Heart left ventricle (tissue), 16 donors: ENCODE data around the gene CERS3. TPM values are rescaled to one million over a fixed set of nuclear protein-coding genes. Genes with fewer than 3 reads are reported as not detected.

Experiments
- ATAC-seq, 4 donors: fragments of 200-7000 bp; cut with Tn5 transposase; one replicate each; pipeline ENCODE4 v1.9.1; 2020 to 2022; ENCODE audit warnings: moderate library complexity in 4 of 4, mild to moderate bottlenecking in 3 of 4, moderate number of reproducible peaks in 1 of 4
- DNase-seq, 5 donors: peaks; one replicate each; pipeline ENCODE4 v3.0.0-alpha.2; 2020
- H3K27ac ChIP-seq, 12 donors: fragments of 200-600 bp; sonication (generic) in 4 of 12; one replicate each; pipeline versions ENCODE4 v1.5.0 to v1.8.0; 2016 to 2022; ENCODE audit warnings: mild to moderate bottlenecking in 2 of 12
- H3K27me3 ChIP-seq, 9 donors: fragments of 200-600 bp; sonication (generic) in 2 of 9; one replicate each; pipeline versions ENCODE4 v1.5.1 to v1.8.0; 2016 to 2022; ENCODE audit warnings: mild to moderate bottlenecking in 3 of 9
- H3K36me3 ChIP-seq, 9 donors: fragments of 200-600 bp; sonication (generic) in 2 of 9; one replicate each; pipeline versions ENCODE4 v1.5.0 to v1.8.0; 2018 to 2022; ENCODE audit warnings: mild to moderate bottlenecking in 2 of 9
- H3K4me1 ChIP-seq, 12 donors: fragments of 200-600 bp; sonication (generic) in 4 of 12; one replicate each; pipeline versions ENCODE4 v1.5.0 to v1.8.0; 2016 to 2022; ENCODE audit warnings: mild to moderate bottlenecking in 3 of 12
- H3K4me3 ChIP-seq, 12 donors: fragments of 200-600 bp; sonication (generic) in 4 of 12; one replicate each; pipeline versions ENCODE4 v1.5.0 to v1.8.0; 2017 to 2022; ENCODE audit warnings: mild to moderate bottlenecking in 9 of 12, moderate library complexity in 4 of 12
- H3K9me3 ChIP-seq, 12 donors: fragments of 200-600 bp; sonication (generic) in 4 of 12; one replicate each; pipeline versions ENCODE4 v1.5.0 to v1.8.0; 2016 to 2022; ENCODE audit warnings: mild to moderate bottlenecking in 1 of 12
- POLR2A ChIP-seq, 2 donors: fragments of 450-650 bp; IDR thresholded peaks; one replicate each; pipeline ENCODE4 v1.6.1; 2017; ENCODE audit warnings: antibody characterized with exemption in 2 of 2, mild to moderate bottlenecking in 2 of 2, moderate library complexity in 2 of 2
- WGBS, 4 donors: extraction: QIAGEN DNeasy Blood & Tissue Kit in 2 of 4; methylation state at CpG; one replicate each; pipeline versions ENCODE4 v1.1.5 to v1.1.7; 2013 to 2018; 5-methylcytosine and 5-hydroxymethylcytosine counted together
- intact Hi-C, 10 donors: fragments of 100-400 bp; cut with DNase I; formaldehyde crosslinking; loops; one replicate each; pipeline versions ENCODE4 v1.11.1 to v1.14.2; 2022
- polyA plus RNA-seq, 2 donors: library from polyadenylated mRNA; stranded (reverse); fragments of 200-250 nt; gene quantifications; one replicate each; pipeline ENCODE4 v1.2.3, GENCODE V29; 2013
- total RNA-seq, 9 donors: library from RNA; depleted of rRNA in 2 of 9; stranded (reverse); fragments of >200 nt in 2 of 9; fragmentation: NEBNext Ultra II Directional in 3 of 9; extraction: Animal tissue kit (Norgen Biotek cat#: 25700) in 3 of 9; gene quantifications; one replicate each; pipeline versions ENCODE4 v1.1.0 to v1.2.4, GENCODE V29; 2016 to 2023
- TF ChIP-seq, protein P1 (sequence below), 12 donors: fragments of 200-600 bp; sonication (generic) in 4 of 12; IDR thresholded peaks; one replicate each; pipeline versions ENCODE4 v1.5.0 to v1.8.0; 2018 to 2022; ENCODE audit warnings: antibody characterized with exemption in 12 of 12, mild to moderate bottlenecking in 5 of 12
- donor health status: ischemic (EF 13 %, LVEDD 7.1; RV severe dilation, severe dysfunction).
- donor health status: healthy with polysubstance abuse.
- donor health status: DM: no; HTN: yes; CAD: no.
- donor health status: DM: no; HTN: no; CAD: no.
- donor health status: ischemic (EF 25% LVEDD 6.9; RV normal size, moderate dysfunction).
- donor health status: ischemic (EF 25% LVEDD 5.7; RV mildly dilated, moderate dysfunction).
- donor health status: healthy.
- donor health status: DM: yes; HTN: yes; CAD: no.
- donor health status: ischemic (EF 35%, LVEDD 5.7; RV mildly dilated, moderate dysfunction).
- donor health status: nonischemic (EF 11% LVEDD 7.7; RV severe dilation, severe dysfunction).
- donor health status: DM: yes; HTN: yes; CAD: no.
- donor health status: PGD.
- donor health status: ischemic (EF 29% LVEDD 5.4; RV normal size, mild dysfunction).
- donor health status: nonischemic (EF 23%, LVEDD 6.1; RV moderate dilation, normal function).

Gene CERS3
- total and polyA plus RNA-seq, 11 donors, result not detected

DNA sequence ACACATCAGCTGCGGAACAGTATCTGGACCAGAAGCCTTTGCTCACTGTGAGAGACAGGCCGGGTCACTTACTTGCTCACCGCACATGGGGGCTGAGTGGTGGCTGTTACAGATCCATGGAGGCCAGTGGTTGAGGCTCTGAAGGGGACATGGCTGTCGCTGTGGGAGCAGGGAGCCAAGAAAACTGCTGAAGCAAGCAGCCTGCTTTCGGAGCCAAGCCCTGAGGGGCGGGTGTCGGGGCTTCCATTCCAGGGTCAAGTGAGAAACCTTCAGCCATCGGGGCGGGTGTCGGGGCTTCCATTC lies 144.7 kb downstream of the CERS3 start:
- TF ChIP-seq, protein P1, sequence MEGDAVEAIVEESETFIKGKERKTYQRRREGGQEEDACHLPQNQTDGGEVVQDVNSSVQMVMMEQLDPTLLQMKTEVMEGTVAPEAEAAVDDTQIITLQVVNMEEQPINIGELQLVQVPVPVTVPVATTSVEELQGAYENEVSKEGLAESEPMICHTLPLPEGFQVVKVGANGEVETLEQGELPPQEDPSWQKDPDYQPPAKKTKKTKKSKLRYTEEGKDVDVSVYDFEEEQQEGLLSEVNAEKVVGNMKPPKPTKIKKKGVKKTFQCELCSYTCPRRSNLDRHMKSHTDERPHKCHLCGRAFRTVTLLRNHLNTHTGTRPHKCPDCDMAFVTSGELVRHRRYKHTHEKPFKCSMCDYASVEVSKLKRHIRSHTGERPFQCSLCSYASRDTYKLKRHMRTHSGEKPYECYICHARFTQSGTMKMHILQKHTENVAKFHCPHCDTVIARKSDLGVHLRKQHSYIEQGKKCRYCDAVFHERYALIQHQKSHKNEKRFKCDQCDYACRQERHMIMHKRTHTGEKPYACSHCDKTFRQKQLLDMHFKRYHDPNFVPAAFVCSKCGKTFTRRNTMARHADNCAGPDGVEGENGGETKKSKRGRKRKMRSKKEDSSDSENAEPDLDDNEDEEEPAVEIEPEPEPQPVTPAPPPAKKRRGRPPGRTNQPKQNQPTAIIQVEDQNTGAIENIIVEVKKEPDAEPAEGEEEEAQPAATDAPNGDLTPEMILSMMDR (IDR thresholded peaks at IDR 0.05), result no peak
- TF ChIP-seq POLR2A (IDR thresholded peaks at IDR 0.05), result no peak
- no peak overlapping the region for H3K4me3 ChIP-seq
- ATAC-seq, result no peak
- H3K4me1 ChIP-seq, result no peaks in the 10 kb centered on the region
- intact Hi-C loops, result no loop called here
- no peaks in the 10 kb centered on the region for H3K36me3 ChIP-seq
- H3K9me3 ChIP-seq, result peaks cover 0 to 53% (median 19%) of the 10 kb centered on the region in 12 donors
- DNase-seq, result no peak
- H3K27ac ChIP-seq, result no peak overlapping the region
- H3K27me3 ChIP-seq, result peaks cover 0 to 4% (median 0%) of the 10 kb centered on the region in 9 donors
- WGBS, 4 donors, result 75 to 79% (median 75%) methylated on average over 8 to 10 of the region's 10 CpGs

GRCh38 chr15:100383302-100384107 lies 145.2 kb downstream of the CERS3 start:
- intact Hi-C loops, result no loop called here
- H3K9me3 ChIP-seq, result peaks cover 0 to 50% (median 19%) of the 10 kb centered on the region in 12 donors
- H3K4me3 ChIP-seq, result no peak overlapping the region
- no peak for TF ChIP-seq POLR2A (IDR thresholded peaks at IDR 0.05)
- TF ChIP-seq, protein P1 (IDR thresholded peaks at IDR 0.05), result peak in 11 of 12 donors; percentile 25 to 48 (median 31)
- WGBS, 4 donors, result 15 to 22% (median 18%) methylated on average over 3 of the region's 3 CpGs
- no peak overlapping the region for H3K27ac ChIP-seq
- ATAC-seq (no peak), DNase-seq (no peak)
- no peaks in the 10 kb centered on the region for H3K36me3 ChIP-seq
- H3K4me1 ChIP-seq, result no peaks in the 10 kb centered on the region
- peaks cover 0 to 4% (median 0%) of the 10 kb centered on the region in 9 donors for H3K27me3 ChIP-seq

GRCh38 chr15:100373942-100374341 lies 154.8 kb downstream of the CERS3 start:
- 8 to 25% (median 21%) methylated on average over 5 to 8 of the region's 8 CpGs for WGBS, 4 donors
- Histone ChIP-seq H3K4me1 (peaks cover 0 to 9% (median 0%) of the 10 kb centered on the region in 12 donors), H3K9me3 (peaks cover 0 to 20% (median 0%) of the 10 kb centered on the region in 12 donors), H3K4me3 (peak overlapping the region in 2 of 12 donors; percentile 46 to 51), H3K27ac (no peak overlapping the region), H3K36me3 (no peaks in the 10 kb centered on the region), H3K27me3 (peaks cover 0 to 39% (median 21%) of the 10 kb centered on the region in 9 donors)
- intact Hi-C loops, result no loop called here
- DNase-seq (no peak), ATAC-seq (no peak)
- no peak for TF ChIP-seq POLR2A (IDR thresholded peaks at IDR 0.05)
- TF ChIP-seq, protein P1 (IDR thresholded peaks at IDR 0.05), result no peak

DNA sequence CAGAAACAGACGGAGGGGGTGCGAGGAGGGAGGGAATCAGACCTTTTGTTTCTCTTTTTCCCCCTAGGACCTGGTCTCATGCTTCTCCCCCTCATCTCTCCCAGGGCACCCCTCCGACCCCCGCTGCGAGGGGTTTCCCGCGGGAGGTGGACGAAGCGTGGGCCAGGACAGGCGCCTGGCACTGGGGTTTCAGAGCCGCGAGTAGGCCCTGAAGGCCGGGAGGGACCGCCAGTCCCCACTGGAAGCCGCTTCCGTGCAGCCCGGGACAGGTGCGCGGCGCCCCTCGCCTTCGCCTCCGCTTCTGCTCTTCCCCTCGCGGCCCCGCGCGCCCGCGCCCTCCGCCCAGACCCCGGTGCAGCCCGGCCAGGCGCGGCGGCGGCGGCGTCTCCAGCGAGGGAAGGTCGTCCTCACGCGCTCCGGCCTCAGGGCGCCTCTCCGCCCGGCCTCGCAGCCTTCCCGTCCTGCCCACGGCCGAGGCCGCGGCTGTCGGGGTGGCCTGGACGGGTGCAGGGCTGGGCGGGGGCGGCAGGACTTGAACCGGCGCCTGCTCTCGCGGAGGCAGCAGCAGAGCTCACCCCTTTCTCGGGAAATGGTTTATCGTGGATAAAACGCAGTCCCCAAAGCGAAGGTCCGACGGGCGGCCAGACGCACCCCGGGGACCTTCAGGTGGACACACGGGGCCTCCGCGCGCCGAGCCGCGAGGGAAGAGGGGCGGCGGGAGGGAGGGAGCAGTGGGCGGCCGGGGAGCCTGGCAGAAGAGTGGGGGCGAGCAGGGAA lies 155.4 kb downstream of the CERS3 start:
- ATAC-seq (no peak), DNase-seq (no peak)
- intact Hi-C loops, result no loop called here
- WGBS, 4 donors, result 1 to 10% (median 2%) methylated on average over 27 to 81 of the region's 82 CpGs
- Histone ChIP-seq H3K27ac (no peak overlapping the region), H3K4me1 (peaks cover 0 to 9% (median 0%) of the 10 kb centered on the region in 12 donors), H3K4me3 (peak overlapping the region in 9 of 12 donors; percentile 10 to 51 (median 22)), H3K27me3 (peaks cover 0 to 39% (median 21%) of the 10 kb centered on the region in 9 donors), H3K9me3 (peaks cover 0 to 20% (median 0%) of the 10 kb centered on the region in 12 donors), H3K36me3 (no peaks in the 10 kb centered on the region)
- TF ChIP-seq, protein P1 (IDR thresholded peaks at IDR 0.05), result no peak
- TF ChIP-seq POLR2A (IDR thresholded peaks at IDR 0.05), result no peak
